Type B pancreatic cell (in vitro differentiated cells): Measurements from ENCODE around the gene C12orf60. TPM values are rescaled to one million over a fixed set of nuclear protein-coding genes. Genes with fewer than 3 reads are reported as not detected.

Source experiments
- DNase-seq: peaks from one replicate; pipeline ENCODE4 v3.0.0; 2021; ENCODE audit warnings: mixed read lengths; ENCODE audit not compliant: unreplicated experiment; ENCODE audit errors: extremely low spot score
- H3K27ac Mint-ChIP-seq: 2 replicates; pipeline ENCODE4 v1.8.0; 2021; ENCODE audit warnings: mild to moderate bottlenecking, mixed read lengths
- H3K27me3 Mint-ChIP-seq: 2 replicates; pipeline ENCODE4 v1.8.0; 2021; ENCODE audit warnings: mixed read lengths
- H3K36me3 Mint-ChIP-seq: 2 replicates; pipeline ENCODE4 v1.8.0; 2021; ENCODE audit warnings: mixed read lengths
- H3K4me1 Mint-ChIP-seq: one replicate; pipeline ENCODE4 v1.8.0; 2021; ENCODE audit warnings: mixed read lengths; ENCODE audit not compliant: unreplicated experiment
- H3K4me3 Mint-ChIP-seq: 2 replicates; pipeline ENCODE4 v1.8.0; 2021; ENCODE audit warnings: mild to moderate bottlenecking, mixed read lengths
- H3K9me3 Mint-ChIP-seq: 2 replicates; pipeline ENCODE4 v1.8.0; 2021; ENCODE audit warnings: mixed read lengths
- CTCF ChIP-seq: fragments of 200-600 bp; sonication (generic); conservative IDR thresholded peaks from 2 replicates; pipeline ENCODE4 v1.5.0; 2021; ENCODE audit warnings: antibody characterized with exemption, mild to moderate bottlenecking
- total RNA-seq: library from RNA; stranded (reverse); gene quantifications from 2 replicates; pipeline ENCODE4 v1.2.1, GENCODE V29; 2021; ENCODE audit warnings: low replicate concordance

C12orf60 gene
- total RNA-seq, 1 donor from 2014 or later: 2.7 TPM

- no peaks in the 10 kb centered on the region for H3K9me3 Mint-ChIP-seq
- H3K27ac Mint-ChIP-seq: peak overlapping the region; percentile 22
- peak; percentile 86 for TF ChIP-seq CTCF
- peak overlapping the region; percentile 27 for H3K4me3 Mint-ChIP-seq
- H3K36me3 Mint-ChIP-seq: peaks cover under 1% of the 10 kb centered on the region
- no peak for DNase-seq
- H3K4me1 Mint-ChIP-seq: peaks cover 14% of the 10 kb centered on the region
- peaks cover 20% of the 10 kb centered on the region for H3K27me3 Mint-ChIP-seq
These were observed 41.9 kb downstream of the C12orf60 start for GRCh38 chr12:14845350-14845750.

- Mint-ChIP-seq H3K27ac (no peak overlapping the region), H3K4me1 (peaks cover 21% of the 10 kb centered on the region), H3K36me3 (peaks cover 8% of the 10 kb centered on the region), H3K9me3 (no peaks in the 10 kb centered on the region), H3K27me3 (peaks cover 24% of the 10 kb centered on the region), H3K4me3 (no peak overlapping the region)
- DNase-seq: no peak
- TF ChIP-seq CTCF: no peak
These were observed 42.6 kb downstream of the C12orf60 start for GRCh38 chr12:14846042-14846587.

DNA sequence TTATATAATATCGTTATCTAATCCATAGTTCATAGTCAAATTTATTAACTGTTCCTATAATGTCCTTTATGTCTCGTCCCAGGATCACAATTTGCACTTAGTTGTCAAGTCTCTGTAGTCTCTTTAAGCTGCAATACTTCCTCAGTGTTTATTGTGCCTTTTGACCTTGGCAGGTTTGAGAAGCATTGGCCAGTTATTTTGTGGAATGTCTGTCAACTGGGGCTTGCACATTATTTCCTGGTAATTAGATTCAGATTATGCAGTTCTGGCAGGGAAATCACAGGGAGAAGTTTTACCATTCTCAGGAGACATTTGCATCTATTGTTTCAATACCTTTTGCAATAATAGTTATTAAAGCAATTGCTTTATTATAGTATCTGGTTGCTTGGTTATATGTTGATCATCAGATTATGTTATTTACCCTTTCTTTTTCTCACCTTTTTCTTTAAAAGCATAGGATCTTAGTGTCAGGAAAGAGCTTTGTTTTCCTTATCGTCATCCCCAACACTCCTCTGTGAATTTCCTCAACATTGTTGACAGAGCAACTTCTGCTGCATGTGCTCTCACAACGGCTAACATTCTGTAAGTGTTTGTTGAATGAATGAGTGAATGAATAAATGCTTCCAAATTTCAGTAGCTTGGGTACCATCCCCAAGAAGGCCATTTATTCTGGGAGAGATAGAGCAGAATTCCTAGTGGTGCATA is 43.6 kb downstream of the C12orf60 start:
- H3K4me3 Mint-ChIP-seq: no peak overlapping the region
- no peak for DNase-seq
- no peak for TF ChIP-seq CTCF
- peaks cover 9% of the 10 kb centered on the region for H3K36me3 Mint-ChIP-seq
- H3K27ac Mint-ChIP-seq: no peak overlapping the region
- H3K27me3 Mint-ChIP-seq: peaks cover 25% of the 10 kb centered on the region
- peaks cover 23% of the 10 kb centered on the region for H3K4me1 Mint-ChIP-seq
- H3K9me3 Mint-ChIP-seq: no peaks in the 10 kb centered on the region

DNA sequence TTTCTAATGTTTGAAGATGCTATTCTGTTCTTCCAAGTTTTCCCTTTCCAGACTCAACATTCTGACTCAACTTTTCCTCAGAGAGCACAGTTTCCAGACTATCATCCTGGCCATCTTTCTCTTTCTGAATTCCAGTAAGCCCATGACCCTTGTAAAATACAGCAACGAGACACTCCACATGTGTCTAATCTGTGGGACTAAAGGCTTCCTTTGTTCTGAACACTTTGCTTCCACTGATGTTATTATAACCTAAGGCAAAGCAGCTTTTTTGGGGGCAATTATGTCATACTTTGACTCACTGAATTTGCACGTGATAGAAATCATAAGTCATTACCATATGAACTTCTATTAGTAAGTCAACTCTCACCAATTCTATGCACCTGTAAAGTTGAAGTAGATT is 46.2 kb downstream of the C12orf60 start:
- peaks cover 9% of the 10 kb centered on the region for H3K36me3 Mint-ChIP-seq
- peak overlapping the region; percentile 6 for H3K27ac Mint-ChIP-seq
- TF ChIP-seq CTCF: no peak
- H3K4me1 Mint-ChIP-seq: peaks cover 31% of the 10 kb centered on the region
- DNase-seq: no peak
- no peak overlapping the region for H3K4me3 Mint-ChIP-seq
- peaks cover 4% of the 10 kb centered on the region for H3K9me3 Mint-ChIP-seq
- peaks cover 25% of the 10 kb centered on the region for H3K27me3 Mint-ChIP-seq

GRCh38 chr12:14850929-14851663 is 47.6 kb downstream of the C12orf60 start:
- TF ChIP-seq CTCF: no peak
- Mint-ChIP-seq H3K36me3 (peaks cover 9% of the 10 kb centered on the region), H3K9me3 (peaks cover 4% of the 10 kb centered on the region), H3K4me1 (peaks cover 35% of the 10 kb centered on the region), H3K27me3 (peaks cover 21% of the 10 kb centered on the region), H3K4me3 (no peak overlapping the region), H3K27ac (no peak overlapping the region)
- no peak for DNase-seq
